Panc1 (cell line): ENCODE results near the gene NDC1. TPM values are rescaled to one million over a fixed set of nuclear protein-coding genes. Genes with fewer than 3 reads are reported as not detected.

Source experiments
- ATAC-seq: fragments of 200-7000 bp; cut with Tn5 transposase; 2 replicates; pipeline ENCODE4 v1.9.1; 2020; ENCODE audit warnings: mild to moderate bottlenecking, moderate library complexity
- BruUV-seq: library from RNA; stranded (reverse); fragments of 400-500 nt; replicated peaks from 2 replicates; lab custom pipeline; 2021; lab: Mats Ljungman, UMichigan
- CTCF ChIA-PET: fragments of 300-600 bp; sonication (Branson Sonifier 250); formaldehyde crosslinking; loops from one replicate; lab custom pipeline; 2022; ENCODE audit warnings: antibody characterized with exemption; lab: Charles Lee
- POLR2A ChIA-PET: fragments of 300-600 bp; sonication (Branson Sonifier 250); formaldehyde crosslinking; loops from one replicate; lab custom pipeline; 2022; ENCODE audit warnings: antibody characterized with exemption; lab: Charles Lee
- DNase-seq: peaks from one replicate; pipeline ENCODE4 v3.0.0-alpha.2; 2010; ENCODE audit warnings: low read depth, low spot score
- H3K27ac ChIP-seq: 2 replicates; pipeline ENCODE4 v1.5.1; 2011; ENCODE audit warnings: mild to moderate bottlenecking, low read length, inconsistent platforms
- H3K27me3 ChIP-seq: fragments of 200-500 bp; sonication (Bioruptor generic); 2 replicates; pipeline ENCODE4 v1.6.0; 2014; ENCODE audit warnings: low read length, inconsistent platforms; ENCODE audit not compliant: control insufficient read depth, insufficient read depth
- H3K36me3 ChIP-seq: fragments of 200-500 bp; sonication (Bioruptor generic); 2 replicates; pipeline ENCODE4 v1.5.1; 2014; ENCODE audit warnings: inconsistent platforms, mild to moderate bottlenecking, low read length, moderate library complexity; ENCODE audit not compliant: control insufficient read depth, insufficient read depth
- H3K4me1 ChIP-seq: 2 replicates; pipeline ENCODE4 v1.5.1; 2011; ENCODE audit warnings: inconsistent platforms, mild to moderate bottlenecking, low read length, moderate library complexity; ENCODE audit not compliant: control insufficient read depth, insufficient read depth
- H3K4me3 ChIP-seq, 2 experiments: 2 replicates each; pipeline ENCODE4 v1.5.1; 2011 to 2012; ENCODE audit warnings: low read depth in 2 of 2, low read length in 2 of 2, mild to moderate bottlenecking in 2 of 2, inconsistent platforms in 1 of 2, moderate library complexity in 1 of 2
- H3K9me3 ChIP-seq: fragments of 200-500 bp; sonication (Bioruptor generic); 2 replicates; pipeline ENCODE4 v1.5.1; 2014; ENCODE audit warnings: low read depth, mild to moderate bottlenecking, inconsistent platforms, low read length, moderate library complexity; ENCODE audit not compliant: control insufficient read depth, insufficient read depth
- CTCF ChIP-seq: fragments of 450-650 bp; IDR thresholded peaks from 2 replicates; pipeline ENCODE4 v1.5.1; 2017; ENCODE audit warnings: mild to moderate bottlenecking
- POLR2AphosphoS5 ChIP-seq: IDR thresholded peaks from 2 replicates; pipeline ENCODE4 v1.6.1; 2012; ENCODE audit warnings: mild to moderate bottlenecking, low read depth, low read length, moderate library complexity
- REST ChIP-seq, 2 experiments: IDR thresholded peaks; 2 replicates each; pipeline ENCODE4 v1.6.1; 2011 to 2012; ENCODE audit warnings: low read depth in 2 of 2, control low read depth in 1 of 2, low read length in 1 of 2, mild to moderate bottlenecking in 1 of 2, moderate library complexity in 1 of 2; ENCODE audit not compliant: insufficient read depth in 1 of 2
- SIN3A ChIP-seq: IDR thresholded peaks from 2 replicates; pipeline ENCODE4 v1.6.1; 2012; ENCODE audit warnings: low read depth, mild to moderate bottlenecking, low read length, moderate library complexity, borderline replicate concordance; ENCODE audit not compliant: insufficient read depth
- TCF7L2 ChIP-seq: IDR thresholded peaks from 2 replicates; pipeline ENCODE4 v1.6.1; 2011; ENCODE audit warnings: mild to moderate bottlenecking, low read depth, low read length, inconsistent platforms
- in situ Hi-C: cut with HindIII; loops from 2 replicates; pipeline ENCODE4 v1.10.0; 2016; ENCODE audit warnings: low sequenced_read_pairs, low pct_unique_long_range_greater_than_20kb
- intact Hi-C: fragments of 100-400 bp; cut with micrococcal nuclease; formaldehyde crosslinking; loops from one replicate; pipeline ENCODE4 v1.10.0; 2022; ENCODE audit not compliant: unreplicated experiment
- total RNA-seq: library from RNA; stranded (reverse); gene quantifications from one replicate; pipeline ENCODE4 v1.2.1, GENCODE V29; 2021; ENCODE audit not compliant: unreplicated experiment

The NDC1 gene
- total RNA-seq, 1 experiment from 2014 or later, result 44.4 TPM

GRCh38 chr1:53736290-53736689 is 101.8 kb downstream of the NDC1 start:
- no peaks in the 10 kb centered on the region for H3K36me3 ChIP-seq
- intact Hi-C loops (no loop called here), in situ Hi-C loops (no loop called here)
- BruUV-seq, result no TSS peak
- peaks cover 4% of the 10 kb centered on the region; the same call in 1 of the 2 replicates for H3K4me1 ChIP-seq
- H3K9me3 ChIP-seq, result no peaks in the 10 kb centered on the region
- no peak overlapping the region for H3K4me3 ChIP-seq
- ATAC-seq (no peak), DNase-seq (no peak)
- no peak overlapping the region for H3K27ac ChIP-seq
- CTCF ChIA-PET, result no interaction called here
- H3K27me3 ChIP-seq, result peaks cover 14% of the 10 kb centered on the region
- POLR2A ChIA-PET, result no interaction called here
- TF ChIP-seq TCF7L2 (no peak), REST (IDR thresholded peaks at IDR 0.05; ENCODE audit: insufficient read depth in 1 of 2, low read depth in 2 of 2, low read length in 1 of 2) (no peak), CTCF (no peak), POLR2AphosphoS5 (no peak), SIN3A (no peak)

- ATAC-seq (no peak), DNase-seq (no peak)
- Histone ChIP-seq H3K27me3 (peaks cover 14% of the 10 kb centered on the region), H3K27ac (no peak overlapping the region), H3K4me3 (no peak overlapping the region), H3K4me1 (peaks cover 4% of the 10 kb centered on the region; the same call in 1 of the 2 replicates), H3K9me3 (no peaks in the 10 kb centered on the region), H3K36me3 (no peaks in the 10 kb centered on the region)
- intact Hi-C loops (no loop called here), in situ Hi-C loops (no loop called here)
- ChIA-PET CTCF (no interaction called here), POLR2A (no interaction called here)
- BruUV-seq, result no TSS peak
- no peak for TF ChIP-seq SIN3A
- TF ChIP-seq REST (IDR thresholded peaks at IDR 0.05; ENCODE audit: insufficient read depth in 1 of 2, low read depth in 2 of 2, low read length in 1 of 2), result no peak
- TF ChIP-seq CTCF, result no peak
- no peak for TF ChIP-seq TCF7L2
- TF ChIP-seq POLR2AphosphoS5, result no peak
These were observed 102.4 kb downstream of the NDC1 start for GRCh38 chr1:53735681-53736080.
